SK-N-SH treated with all-trans-retinoic acid at 6 μM for 48 hours (cell line): ENCODE data around the gene TEX11.

ENCODE experiments used
- ATAC-seq: fragments of 200-7000 bp; cut with Tn5 transposase; 3 replicates; pipeline ENCODE4 v1.9.1; 2020; ENCODE audit warnings: mild to moderate bottlenecking, moderate library complexity
- ARNTL ChIP-seq: fragments of 450-650 bp; formaldehyde crosslinking; IDR thresholded peaks from 2 replicates; pipeline ENCODE4 v1.5.0; 2020; ENCODE audit warnings: low read depth, mild to moderate bottlenecking, moderate library complexity, borderline replicate concordance
- BACH2 ChIP-seq: fragments of 250-450 bp; sonication (Bioruptor Pico); IDR thresholded peaks from 2 replicates; pipeline ENCODE4 v1.9.0; 2021; ENCODE audit warnings: mild to moderate bottlenecking, borderline replicate concordance
- CREB5 ChIP-seq: fragments of 250-450 bp; sonication (Bioruptor Pico); IDR thresholded peaks from 2 replicates; pipeline ENCODE4 v1.5.1; 2020; ENCODE audit warnings: low read depth, mild to moderate bottlenecking, moderate library complexity
- CSDC2 ChIP-seq: fragments of 250-450 bp; sonication (Bioruptor Pico); IDR thresholded peaks from 2 replicates; pipeline ENCODE4 v1.5.0; 2020; ENCODE audit warnings: mild to moderate bottlenecking, moderate library complexity
- CSRNP3 ChIP-seq: fragments of 250-450 bp; sonication (Bioruptor Pico); IDR thresholded peaks from 2 replicates; pipeline ENCODE4 v1.5.1; 2021; ENCODE audit warnings: mild to moderate bottlenecking, moderate library complexity
- ESRRG ChIP-seq: fragments of 250-450 bp; sonication (Bioruptor Pico); IDR thresholded peaks from 2 replicates; pipeline ENCODE4 v1.6.1; 2021; ENCODE audit warnings: mild to moderate bottlenecking
- ISL1 ChIP-seq: fragments of 250-450 bp; sonication (Bioruptor Pico); IDR thresholded peaks from 2 replicates; pipeline ENCODE4 v2.1.2; 2022; ENCODE audit warnings: mild to moderate bottlenecking, moderate library complexity
- PATZ1 ChIP-seq: fragments of 250-450 bp; sonication (Bioruptor Pico); IDR thresholded peaks from 2 replicates; pipeline ENCODE4 v1.8.0; 2020; ENCODE audit warnings: mild to moderate bottlenecking, moderate library complexity, borderline replicate concordance
- POU6F1 ChIP-seq: fragments of 250-450 bp; sonication (Bioruptor Pico); IDR thresholded peaks from 2 replicates; pipeline ENCODE4 v1.8.0; 2021; ENCODE audit warnings: low read depth, mild to moderate bottlenecking, moderate library complexity, borderline replicate concordance
- PPARA ChIP-seq: fragments of 250-450 bp; sonication (Bioruptor Pico); IDR thresholded peaks from 2 replicates; pipeline ENCODE4 v1.5.0; 2020; ENCODE audit warnings: mild to moderate bottlenecking, borderline replicate concordance
- SNAI2 ChIP-seq: fragments of 250-450 bp; sonication (Bioruptor Pico); IDR thresholded peaks from 2 replicates; pipeline ENCODE4 v1.5.0; 2020; ENCODE audit warnings: mild to moderate bottlenecking, moderate library complexity
- TCF4 ChIP-seq: fragments of 250-450 bp; sonication (Bioruptor Pico); IDR thresholded peaks from 2 replicates; pipeline ENCODE4 v1.8.0; 2021; ENCODE audit warnings: mild to moderate bottlenecking, moderate library complexity, borderline replicate concordance
- TOX ChIP-seq: fragments of 250-450 bp; sonication (Bioruptor Pico); IDR thresholded peaks from 2 replicates; pipeline ENCODE4 v1.8.0; 2021; ENCODE audit warnings: mild to moderate bottlenecking, moderate library complexity, borderline replicate concordance
- ZC3H10 ChIP-seq: fragments of 250-450 bp; sonication (Bioruptor Pico); IDR thresholded peaks from 2 replicates; pipeline ENCODE4 v1.5.1; 2021; ENCODE audit warnings: mild to moderate bottlenecking, moderate library complexity
- ZFP3 ChIP-seq: fragments of 250-450 bp; sonication (Bioruptor Pico); IDR thresholded peaks from 2 replicates; pipeline ENCODE4 v1.5.0; 2020; ENCODE audit warnings: mild to moderate bottlenecking, moderate library complexity
- ZFP30 ChIP-seq: fragments of 450-650 bp; formaldehyde crosslinking; IDR thresholded peaks from 2 replicates; pipeline ENCODE4 v1.5.0; 2022; ENCODE audit warnings: mild to moderate bottlenecking, moderate library complexity
- ZNF565 ChIP-seq: fragments of 450-650 bp; formaldehyde crosslinking; conservative IDR thresholded peaks from 2 replicates; pipeline ENCODE4 v1.5.0; 2020; ENCODE audit warnings: low read depth, mild to moderate bottlenecking, moderate library complexity
- ZNF70 ChIP-seq: fragments of 450-650 bp; formaldehyde crosslinking; IDR thresholded peaks from 2 replicates; pipeline ENCODE4 v1.5.0; 2020; ENCODE audit warnings: mild to moderate bottlenecking, moderate library complexity
- ZNF8 ChIP-seq: fragments of 450-650 bp; formaldehyde crosslinking; IDR thresholded peaks from 2 replicates; pipeline ENCODE4 v1.5.0; 2020; ENCODE audit warnings: mild to moderate bottlenecking, moderate library complexity

TEX11 gene

DNA sequence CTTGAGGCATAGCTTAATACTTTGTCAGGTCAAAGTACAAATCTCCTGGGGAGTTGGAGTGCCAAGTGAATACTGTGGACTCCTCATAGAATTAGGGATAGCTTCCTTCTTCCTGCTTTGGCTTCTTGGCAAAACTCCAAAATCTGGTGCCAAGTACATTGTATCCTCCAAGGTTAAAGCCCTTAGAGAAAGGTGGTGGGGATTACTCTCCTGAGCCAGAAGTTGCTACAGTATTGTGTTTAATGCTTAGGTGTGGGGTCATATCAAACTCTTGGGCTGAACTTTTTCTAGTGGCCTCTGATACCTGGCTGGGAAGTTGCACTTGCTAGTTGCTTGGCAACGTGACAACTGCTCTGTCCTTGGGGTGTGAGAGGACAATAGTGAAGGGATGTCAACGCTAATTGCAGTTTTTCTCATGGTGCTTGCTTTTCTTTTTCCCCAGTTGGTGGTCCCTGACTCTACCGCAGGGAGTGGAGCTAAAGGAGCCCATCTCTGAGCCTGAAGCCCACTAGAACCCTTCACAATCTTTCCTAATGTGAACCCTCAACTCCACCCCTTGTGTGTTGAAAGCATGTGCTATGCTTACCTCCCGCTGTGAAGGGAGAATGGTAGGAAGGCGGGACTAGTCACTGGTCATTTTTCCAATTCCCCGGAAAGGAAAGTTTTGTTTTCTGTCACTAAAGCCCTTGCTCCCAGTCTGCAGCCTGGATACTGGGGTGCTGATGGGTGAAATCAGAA, 428.4 kb downstream of the TEX11 start:
- TF ChIP-seq PATZ1 (no peak), ESRRG (CRISPR knock-in tag) (no peak), TOX (no peak), ZFP3 (CRISPR knock-in tag) (no peak), ZC3H10 (CRISPR knock-in tag) (no peak), BACH2 (no peak), PPARA (no peak), CSDC2 (CRISPR knock-in tag) (no peak), ZFP30 (CRISPR knock-in tag) (no peak), CREB5 (CRISPR knock-in tag) (no peak), ISL1 (CRISPR knock-in tag) (no peak), CSRNP3 (CRISPR knock-in tag) (no peak), ZNF565 (CRISPR knock-in tag) (no peak), SNAI2 (no peak), ARNTL (CRISPR knock-in tag) (no peak), ZNF8 (CRISPR knock-in tag) (no peak), TCF4 (no peak), POU6F1 (no peak)
- TF ChIP-seq, all 23 proteins: peak for 0
- no peak for ATAC-seq

- ATAC-seq = peak; percentile 69
- TF ChIP-seq POU6F1 (no peak), BACH2 (no peak), CSDC2 (CRISPR knock-in tag) (no peak), ZC3H10 (CRISPR knock-in tag) (no peak), ISL1 (CRISPR knock-in tag) (no peak), CSRNP3 (CRISPR knock-in tag) (no peak), ZNF565 (CRISPR knock-in tag) (no peak), CREB5 (CRISPR knock-in tag) (no peak), TCF4 (no peak), SNAI2 (no peak), ZNF70 (CRISPR knock-in tag) (no peak)
Observed at GRCh38 chrX:70479247-70479921, 429.1 kb downstream of the TEX11 start.
